Mesenteric fat pad (tissue), 1 donor: ENCODE measurements around the gene IL6R. TPM values are rescaled to one million over a fixed set of nuclear protein-coding genes. Genes with fewer than 3 reads are reported as not detected.

Experiments
- DNase-seq: peaks from one replicate; pipeline ENCODE4 v3.0.0-alpha.2; 2020; ENCODE audit warnings: low spot score
- total RNA-seq: library from RNA; stranded (reverse); fragmentation: NEBNext Ultra II Directional; extraction: Animal tissue kit (Norgen Biotek cat#: 25700); gene quantifications from one replicate; pipeline ENCODE4 v1.2.1, GENCODE V29; 2021
- donor health status: DM: yes; HTN: yes; CAD: no.

IL6R gene
- total RNA-seq, 1 donor from 2014 or later = 35.6 TPM

DNA sequence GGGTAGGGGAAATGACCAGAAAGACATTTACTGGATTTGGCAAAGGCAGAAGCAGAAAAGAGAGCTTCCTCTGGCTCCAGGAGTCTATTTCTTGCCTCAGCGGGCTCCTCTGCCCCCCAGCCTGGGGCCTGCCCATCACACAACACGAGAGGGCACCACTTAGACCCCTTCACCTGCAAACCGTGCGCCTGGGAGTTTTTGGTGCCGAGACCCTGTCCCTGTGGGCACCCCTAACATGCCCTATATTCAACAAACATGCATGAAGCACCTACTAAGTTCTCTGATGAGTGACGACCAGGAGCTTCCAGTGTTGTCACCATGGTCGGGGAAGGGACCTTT, 18.8 kb downstream of the IL6R start:
- no peak for DNase-seq

DNA sequence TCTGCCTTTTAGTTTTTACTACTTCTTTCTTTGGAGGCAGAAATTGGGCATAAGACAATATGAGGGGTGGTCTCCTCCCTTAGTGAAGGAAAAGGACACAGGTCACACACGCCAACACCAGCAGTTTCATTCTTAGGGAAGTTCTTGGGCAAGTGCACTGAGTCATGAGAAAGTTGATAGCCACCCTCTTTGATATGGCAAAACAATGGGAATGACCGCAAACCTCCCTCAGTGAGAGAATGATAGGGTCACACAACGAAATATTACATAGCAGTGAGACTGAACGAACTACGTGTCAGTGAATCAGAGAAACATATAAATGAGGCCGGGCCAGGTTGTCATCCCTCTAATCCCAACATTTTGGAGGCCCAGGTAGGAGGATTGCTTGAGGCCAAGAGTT, 20.0 kb downstream of the IL6R start:
- DNase-seq = no peak

DNA sequence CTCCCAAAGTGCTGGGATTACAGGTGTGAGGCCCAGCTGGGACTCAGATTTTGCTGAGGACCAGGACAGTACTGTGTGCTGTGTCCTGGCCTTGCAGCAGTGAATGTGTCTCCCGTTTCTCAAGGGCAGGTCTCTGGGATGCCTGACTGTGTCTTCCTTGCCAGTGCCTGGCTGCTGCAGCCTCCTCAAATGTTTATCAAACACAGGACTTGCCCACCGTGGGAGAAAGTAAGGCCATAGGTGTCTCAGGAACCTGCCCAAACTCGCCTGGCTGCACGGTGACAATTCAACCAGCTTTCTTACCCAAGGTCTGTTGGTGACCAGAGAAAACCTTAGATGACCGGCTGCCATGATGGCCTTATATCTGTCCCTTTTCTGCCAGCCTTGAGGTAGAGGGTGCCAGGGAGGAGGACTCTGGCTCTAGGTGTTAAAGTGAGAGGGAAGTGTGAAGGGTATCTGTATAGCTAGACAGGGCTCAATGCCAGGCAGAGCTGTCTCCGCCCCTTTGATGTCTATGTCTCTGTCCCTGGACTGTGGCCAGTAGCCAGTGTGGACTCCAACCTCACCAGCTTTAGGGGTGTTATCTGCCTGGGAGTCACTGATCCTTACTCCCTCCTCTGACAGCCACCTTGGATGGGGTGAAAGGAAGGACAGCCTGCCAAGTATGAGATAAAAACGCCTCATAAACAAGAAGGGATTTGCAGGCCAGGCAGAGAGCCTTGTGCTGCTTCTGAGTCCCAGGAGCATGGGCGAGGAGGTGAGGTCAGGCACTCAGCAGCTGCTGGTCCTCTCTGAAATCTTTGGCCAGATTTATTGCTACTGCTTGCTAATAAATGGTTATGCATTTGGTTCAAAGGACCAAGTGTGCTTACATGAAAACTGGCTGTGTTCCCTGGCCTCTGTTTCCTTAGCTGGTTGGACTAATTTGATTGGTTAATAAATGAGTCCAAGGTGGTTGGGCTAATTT, 22.3 kb downstream of the IL6R start:
- DNase-seq = no peak

DNA sequence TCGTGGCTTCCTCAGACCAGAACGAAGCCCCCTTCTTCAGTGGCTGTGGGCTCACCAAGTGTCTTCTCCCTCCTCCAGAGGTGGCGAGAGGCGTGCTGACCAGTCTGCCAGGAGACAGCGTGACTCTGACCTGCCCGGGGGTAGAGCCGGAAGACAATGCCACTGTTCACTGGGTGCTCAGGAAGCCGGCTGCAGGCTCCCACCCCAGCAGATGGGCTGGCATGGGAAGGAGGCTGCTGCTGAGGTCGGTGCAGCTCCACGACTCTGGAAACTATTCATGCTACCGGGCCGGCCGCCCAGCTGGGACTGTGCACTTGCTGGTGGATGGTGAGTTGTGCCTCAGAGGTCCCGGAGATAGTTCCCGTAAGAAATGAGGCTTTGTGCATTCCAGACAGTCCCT, 24.0 kb downstream of the IL6R start:
- no peak for DNase-seq

- no peak for DNase-seq
Observed at GRCh38 chr1:154429841-154430611, 24.9 kb downstream of the IL6R start.

DNA sequence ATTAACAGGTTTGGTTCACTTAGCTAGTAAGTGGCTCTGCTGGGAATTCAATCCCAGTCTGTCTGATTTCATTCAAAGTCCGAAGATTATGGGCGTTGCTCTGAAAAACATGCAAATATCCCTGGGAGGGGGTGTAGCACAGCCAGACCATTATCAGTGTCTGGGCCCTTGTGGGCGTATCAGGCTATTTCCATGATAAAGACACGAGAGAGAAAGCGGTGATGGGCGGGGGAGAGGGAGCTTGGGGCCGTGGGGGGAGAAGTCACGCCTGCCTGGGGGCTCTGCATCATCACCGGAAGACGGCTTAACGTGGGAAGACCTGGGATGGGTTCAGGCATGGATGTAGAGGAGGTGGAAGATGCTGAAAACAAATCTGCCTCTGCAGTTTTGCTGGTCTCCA, 25.8 kb downstream of the IL6R start:
- no peak for DNase-seq

- DNase-seq = no peak
Observed at GRCh38 chr1:154431586-154432373, 26.6 kb downstream of the IL6R start.

GRCh38 chr1:154433161-154433764, 28.1 kb downstream of the IL6R start:
- DNase-seq = no peak

- no peak for DNase-seq
Observed at GRCh38 chr1:154434346-154435085, 29.4 kb downstream of the IL6R start.

DNA sequence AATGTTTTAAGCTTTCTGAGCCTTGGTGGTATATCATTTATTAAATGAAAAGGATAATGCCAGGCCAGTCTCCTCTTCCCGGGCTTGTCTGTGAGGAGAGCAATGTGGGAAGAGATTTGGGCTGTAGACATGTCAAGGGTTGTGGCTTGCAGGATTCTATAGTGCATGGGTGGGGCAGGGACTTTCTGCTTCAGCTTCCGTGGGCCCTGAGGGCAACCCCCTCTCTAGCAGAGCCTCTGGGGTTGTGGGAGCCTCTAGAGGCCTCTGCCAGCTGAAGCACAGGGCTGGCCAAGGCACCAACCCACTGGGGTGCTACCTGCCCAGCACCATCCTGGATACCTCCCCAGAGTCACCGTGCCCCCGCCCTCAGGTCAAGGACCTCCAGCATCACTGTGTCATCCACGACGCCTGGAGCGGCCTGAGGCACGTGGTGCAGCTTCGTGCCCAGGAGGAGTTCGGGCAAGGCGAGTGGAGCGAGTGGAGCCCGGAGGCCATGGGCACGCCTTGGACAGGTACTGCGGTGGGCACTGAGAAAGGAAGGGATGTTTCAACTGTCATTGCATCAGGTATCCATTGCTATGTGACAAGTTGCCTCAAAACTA, 30.6 kb downstream of the IL6R start:
- DNase-seq = no peak

GRCh38 chr1:154436433-154436832, 31.3 kb downstream of the IL6R start:
- no peak for DNase-seq

DNA sequence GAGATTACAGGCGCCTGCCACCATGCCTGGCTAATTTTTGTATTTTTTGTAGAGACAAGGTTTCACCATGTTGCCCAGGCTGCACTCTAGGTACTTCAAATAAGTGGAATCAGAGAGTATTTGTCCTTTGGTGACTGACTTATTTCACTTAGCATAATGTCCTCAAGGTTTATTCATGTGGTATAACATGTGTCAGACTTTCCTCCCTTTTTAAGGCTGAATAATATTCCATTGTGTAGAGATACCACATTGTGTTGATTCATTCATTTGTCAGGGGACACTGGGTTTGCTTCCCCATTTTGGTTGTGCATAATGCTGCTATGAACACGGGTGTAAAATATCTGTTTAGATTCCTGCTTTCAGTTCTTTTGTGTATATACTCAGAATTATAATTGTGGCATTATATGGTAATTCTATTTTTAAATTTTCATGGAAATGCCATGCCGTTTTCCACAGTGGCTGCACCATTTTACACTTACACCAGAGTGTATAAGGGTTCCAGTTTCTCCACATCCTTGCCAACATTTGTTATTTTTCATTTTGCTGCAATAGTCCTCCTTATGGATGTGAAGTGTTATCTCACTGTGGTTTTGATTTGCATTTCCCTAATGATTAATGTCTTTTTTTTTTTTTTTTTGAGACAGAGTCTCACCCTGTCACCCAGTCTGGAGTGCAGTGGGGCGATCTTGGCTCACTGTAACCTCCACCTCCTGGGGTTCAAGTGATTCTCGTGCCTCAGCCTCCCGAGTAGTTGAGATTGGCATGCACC, 35.1 kb downstream of the IL6R start:
- no peak for DNase-seq

- DNase-seq = no peak
Observed at GRCh38 chr1:154441241-154441888, 36.2 kb downstream of the IL6R start.

- DNase-seq = no peak
Observed at GRCh38 chr1:154442006-154442740, 37.0 kb downstream of the IL6R start.

- no peak for DNase-seq
Observed at GRCh38 chr1:154443274-154444013, 38.3 kb downstream of the IL6R start.

DNA sequence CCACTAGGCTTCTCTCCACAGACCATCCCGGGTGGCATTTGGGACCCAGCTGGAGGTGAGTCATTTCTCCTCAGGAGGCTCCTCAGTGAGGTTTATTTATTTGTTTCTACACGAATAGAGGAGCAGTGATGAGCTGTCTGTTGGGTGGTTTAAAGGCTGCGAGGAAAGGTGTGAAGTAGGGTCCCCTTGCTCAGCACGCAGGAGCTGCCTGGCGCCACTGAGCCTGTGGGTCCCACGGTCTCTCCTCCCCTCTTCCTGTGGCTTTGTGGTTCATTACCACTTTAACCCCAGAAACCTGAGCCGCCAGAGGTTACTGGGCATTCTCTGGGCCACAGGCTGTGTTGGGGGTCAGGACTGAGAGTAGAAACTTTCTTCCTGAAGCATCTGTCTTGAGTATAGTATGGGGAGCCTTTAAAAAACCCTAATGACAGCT, 39.9 kb downstream of the IL6R start:
- no peak for DNase-seq

GRCh38 chr1:154446292-154446691, 41.1 kb downstream of the IL6R start:
- no peak for DNase-seq
